Measurements from ENCODE around the gene CBARP.

- no peak for TF ChIP-seq CTCF (IDR thresholded peaks at IDR 0.05; ENCODE audit: insufficient read depth, low read length, poor library complexity, severe bottlenecking)
- no peak for TF ChIP-seq EZH2phosphoT487 (conservative IDR thresholded peaks at IDR 0.05; ENCODE audit: low read length)
These were observed 34.8 kb upstream of the CBARP start for GRCh38 chr19:1272423-1273262.

Measured in SU-DHL-6 (cell line).